ENCODE results near the gene ODF2. TPM values are rescaled to one million over a fixed set of nuclear protein-coding genes. Genes with fewer than 3 reads are reported as not detected.

ODF2 gene
- total RNA-seq, 4 donors from 2014 or later: 14.4 to 37.3 (median 25.9) TPM

DNA sequence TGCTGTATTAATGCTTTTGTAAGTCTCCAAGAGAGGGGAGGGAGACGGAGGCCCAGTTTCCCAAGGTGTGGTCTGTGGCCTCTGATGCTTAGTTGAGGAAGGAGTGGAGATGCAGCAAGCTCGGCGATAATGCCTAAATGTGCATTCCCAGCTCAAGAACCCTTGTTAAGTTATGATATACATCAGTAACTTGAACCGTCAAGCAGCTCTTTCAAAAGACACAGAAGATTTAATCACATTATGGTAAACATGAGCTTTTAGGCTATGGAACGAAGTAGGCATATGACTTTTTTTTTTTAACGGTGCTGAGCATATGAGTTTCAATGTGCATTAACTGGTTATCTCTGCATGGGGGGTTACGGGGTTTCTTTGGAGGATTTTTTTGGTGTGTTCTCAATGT lies 26.4 kb downstream of the ODF2 start:
- no peaks in the 10 kb centered on the region for H3K9me3 ChIP-seq
- H3K27me3 ChIP-seq: no peaks in the 10 kb centered on the region
- DNase-seq: no peak
- no peaks in the 10 kb centered on the region for H3K4me1 ChIP-seq
- H3K4me3 ChIP-seq: no peak overlapping the region
- TF ChIP-seq, protein P1, sequence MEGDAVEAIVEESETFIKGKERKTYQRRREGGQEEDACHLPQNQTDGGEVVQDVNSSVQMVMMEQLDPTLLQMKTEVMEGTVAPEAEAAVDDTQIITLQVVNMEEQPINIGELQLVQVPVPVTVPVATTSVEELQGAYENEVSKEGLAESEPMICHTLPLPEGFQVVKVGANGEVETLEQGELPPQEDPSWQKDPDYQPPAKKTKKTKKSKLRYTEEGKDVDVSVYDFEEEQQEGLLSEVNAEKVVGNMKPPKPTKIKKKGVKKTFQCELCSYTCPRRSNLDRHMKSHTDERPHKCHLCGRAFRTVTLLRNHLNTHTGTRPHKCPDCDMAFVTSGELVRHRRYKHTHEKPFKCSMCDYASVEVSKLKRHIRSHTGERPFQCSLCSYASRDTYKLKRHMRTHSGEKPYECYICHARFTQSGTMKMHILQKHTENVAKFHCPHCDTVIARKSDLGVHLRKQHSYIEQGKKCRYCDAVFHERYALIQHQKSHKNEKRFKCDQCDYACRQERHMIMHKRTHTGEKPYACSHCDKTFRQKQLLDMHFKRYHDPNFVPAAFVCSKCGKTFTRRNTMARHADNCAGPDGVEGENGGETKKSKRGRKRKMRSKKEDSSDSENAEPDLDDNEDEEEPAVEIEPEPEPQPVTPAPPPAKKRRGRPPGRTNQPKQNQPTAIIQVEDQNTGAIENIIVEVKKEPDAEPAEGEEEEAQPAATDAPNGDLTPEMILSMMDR (IDR thresholded peaks at IDR 0.05): no peak
- TF ChIP-seq POLR2A (IDR thresholded peaks at IDR 0.05): no peak
- intact Hi-C loops (cut with DNase I; ENCODE audit: low total_unique reads): no loop called here
- no peak overlapping the region for H3K27ac ChIP-seq
- H3K36me3 ChIP-seq: no peaks in the 10 kb centered on the region

DNA sequence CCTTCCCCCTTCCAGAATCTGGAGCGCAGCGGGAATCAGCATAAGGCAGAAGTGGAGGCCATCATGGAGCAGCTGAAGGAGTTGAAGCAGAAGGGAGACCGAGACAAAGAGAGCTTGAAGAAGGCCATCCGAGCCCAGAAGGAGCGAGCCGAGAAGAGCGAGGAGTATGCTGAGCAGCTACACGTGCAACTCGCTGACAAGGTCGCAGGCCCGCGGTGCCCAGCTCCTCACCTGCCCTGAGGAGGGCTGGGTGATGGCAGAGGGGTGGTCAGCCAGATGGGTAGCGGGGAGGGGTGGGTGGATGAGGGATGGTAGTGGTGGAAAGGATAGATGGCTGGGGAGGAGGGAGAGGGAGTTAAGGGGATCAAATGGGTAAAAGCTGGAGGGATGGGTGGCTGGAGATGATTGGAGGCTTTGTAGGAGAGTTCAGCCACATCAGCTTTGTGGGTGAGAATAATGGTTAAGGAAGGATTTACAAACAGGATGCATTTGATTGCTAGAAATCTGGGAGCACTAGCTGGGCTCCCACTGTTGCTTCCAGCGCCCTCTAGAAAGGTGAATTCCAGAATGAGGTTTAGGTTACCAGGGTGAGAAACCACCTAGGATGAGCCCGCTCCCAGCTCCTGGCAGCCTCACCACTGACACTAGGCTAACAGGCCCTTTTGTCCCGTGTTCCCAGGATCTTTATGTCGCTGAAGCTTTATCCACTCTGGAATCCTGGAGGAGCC lies 29.0 kb downstream of the ODF2 start:
- Histone ChIP-seq H3K27me3 (no peaks in the 10 kb centered on the region), H3K4me1 (no peaks in the 10 kb centered on the region), H3K36me3 (no peaks in the 10 kb centered on the region), H3K4me3 (no peak overlapping the region), H3K27ac (no peak overlapping the region), H3K9me3 (no peaks in the 10 kb centered on the region)
- no peak for TF ChIP-seq POLR2A (IDR thresholded peaks at IDR 0.05)
- TF ChIP-seq, protein P1 (IDR thresholded peaks at IDR 0.05): no peak
- intact Hi-C loops (cut with DNase I; ENCODE audit: low total_unique reads): no loop called here
- DNase-seq: no peak

DNA sequence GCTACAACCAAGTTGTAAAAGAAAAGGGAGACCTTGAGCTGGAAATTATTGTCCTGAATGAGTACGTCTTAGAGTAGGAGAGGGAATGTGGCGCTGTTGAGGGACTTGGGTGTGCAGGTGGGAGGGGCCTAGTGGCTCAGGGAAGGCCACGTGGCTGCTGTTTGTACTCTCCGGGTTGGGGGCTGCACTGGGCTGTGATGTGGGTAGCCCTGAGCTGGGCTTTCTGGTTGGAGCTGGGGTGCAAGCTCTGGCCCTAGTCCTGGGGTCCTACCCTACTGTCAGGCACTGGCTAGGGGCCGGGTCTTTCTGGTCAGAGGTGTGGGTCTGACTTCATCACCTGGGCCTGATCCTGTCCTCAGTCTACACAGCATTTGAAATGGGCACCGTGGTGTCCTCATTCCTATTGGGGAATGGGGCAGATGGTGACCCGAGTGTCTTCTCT lies 29.6 kb downstream of the ODF2 start:
- H3K27me3 ChIP-seq: no peaks in the 10 kb centered on the region
- no peak for DNase-seq
- H3K4me3 ChIP-seq: no peak overlapping the region
- intact Hi-C loops (cut with DNase I; ENCODE audit: low total_unique reads): no loop called here
- H3K36me3 ChIP-seq: no peaks in the 10 kb centered on the region
- H3K9me3 ChIP-seq: no peaks in the 10 kb centered on the region
- H3K4me1 ChIP-seq: no peaks in the 10 kb centered on the region
- no peak overlapping the region for H3K27ac ChIP-seq
- TF ChIP-seq POLR2A (IDR thresholded peaks at IDR 0.05): no peak
- TF ChIP-seq, protein P1 (IDR thresholded peaks at IDR 0.05): no peak

DNA sequence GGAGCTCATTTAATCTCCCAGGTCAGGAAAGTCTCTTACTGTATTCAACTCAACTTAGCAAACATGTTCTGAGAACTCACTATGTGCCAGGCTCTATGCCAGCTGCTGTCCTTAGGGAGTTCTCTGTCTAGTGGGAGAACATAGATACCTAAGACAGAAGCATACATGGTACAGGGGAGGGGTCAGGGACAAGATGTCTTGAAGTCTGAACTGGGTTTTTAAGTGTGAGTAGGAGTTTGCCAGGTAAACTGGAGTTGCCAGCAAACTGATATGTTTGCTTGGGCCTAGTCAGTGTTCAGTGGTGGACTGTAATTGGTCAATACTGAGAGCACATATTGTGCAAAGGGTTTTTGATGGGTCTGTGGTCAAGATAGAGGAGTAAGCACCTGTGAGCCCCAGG lies 30.4 kb downstream of the ODF2 start:
- H3K9me3 ChIP-seq: no peaks in the 10 kb centered on the region
- no peak overlapping the region for H3K4me3 ChIP-seq
- intact Hi-C loops (cut with DNase I; ENCODE audit: low total_unique reads): no loop called here
- H3K27ac ChIP-seq: no peak overlapping the region
- no peak for DNase-seq
- no peaks in the 10 kb centered on the region for H3K36me3 ChIP-seq
- H3K27me3 ChIP-seq: no peaks in the 10 kb centered on the region
- no peaks in the 10 kb centered on the region for H3K4me1 ChIP-seq
- TF ChIP-seq, protein P1 (IDR thresholded peaks at IDR 0.05): no peak
- no peak for TF ChIP-seq POLR2A (IDR thresholded peaks at IDR 0.05)

DNA sequence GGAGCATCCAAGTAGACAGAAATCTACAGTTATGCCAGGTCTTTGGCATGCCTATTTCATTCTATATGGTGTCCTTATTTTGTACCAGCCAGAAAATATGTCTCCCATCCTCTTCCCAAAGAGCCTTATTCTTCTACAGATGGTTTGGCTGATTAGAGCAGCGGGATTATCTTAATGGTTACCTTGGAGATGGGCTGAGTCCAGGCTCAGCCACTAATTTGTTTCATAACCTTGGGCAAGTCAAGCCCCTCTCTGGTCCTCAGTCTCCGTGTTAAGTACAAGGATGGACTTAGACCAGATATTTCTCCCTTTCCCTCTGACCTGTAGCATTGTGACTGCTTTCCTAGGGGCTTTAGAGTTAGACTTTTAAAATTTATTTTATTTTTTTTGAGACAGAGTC lies 37.6 kb downstream of the ODF2 start:
- no peak for DNase-seq
- no peaks in the 10 kb centered on the region for H3K36me3 ChIP-seq
- intact Hi-C loops (cut with DNase I; ENCODE audit: low total_unique reads): no loop called here

More for the DNA sequence above, 37.6 kb downstream of the ODF2 start:
- no peak overlapping the region for H3K4me3 ChIP-seq
- H3K27me3 ChIP-seq: no peaks in the 10 kb centered on the region
- no peaks in the 10 kb centered on the region for H3K9me3 ChIP-seq
- H3K27ac ChIP-seq: no peak overlapping the region
- H3K4me1 ChIP-seq: no peaks in the 10 kb centered on the region
- TF ChIP-seq, protein P1 (IDR thresholded peaks at IDR 0.05): no peak
- no peak for TF ChIP-seq POLR2A (IDR thresholded peaks at IDR 0.05)
